Fibroblast of gingiva (primary cell): ENCODE measurements around the gene NXT1.
A peak's percentile ranks its signal among the peaks of the same experiment; 100 is the strongest.
"Not testable (repeated sequence)": the region's sequence is repeated elsewhere in the genome, so short reads cannot be mapped to it uniquely, and the experiment has no call there.

Experiments used
- DNase-seq: peaks from one replicate; pipeline ENCODE4 v3.0.0-alpha.2; 2011; ENCODE audit warnings: low read depth

Gene NXT1

GRCh38 chr20:23350196-23350903, at the start of gene NXT1:
TSS of gene NXT1 (plus strand) at chr20:23350791. CDS start at chr20:23354042, 3,251 bp downstream.
- peak; percentile 98 for DNase-seq

- no peak for DNase-seq
Measured at GRCh38 chr20:23301436-23302050, 49.0 kb upstream of the NXT1 start.

GRCh38 chr20:23302386-23302785, 48.2 kb upstream of the NXT1 start:
- DNase-seq = no peak

- no peak for DNase-seq
Measured at GRCh38 chr20:23302801-23303200, 47.8 kb upstream of the NXT1 start.

- DNase-seq = no peak
Measured at GRCh38 chr20:23303325-23304102, 47.1 kb upstream of the NXT1 start.

- no peak for DNase-seq
Measured at GRCh38 chr20:23304616-23305015, 46.0 kb upstream of the NXT1 start.

GRCh38 chr20:23305098-23305497, 45.5 kb upstream of the NXT1 start:
- DNase-seq = peak; percentile 50

GRCh38 chr20:23307393-23307792, 43.2 kb upstream of the NXT1 start:
- not testable (repeated sequence) for DNase-seq

GRCh38 chr20:23308024-23308423, 42.6 kb upstream of the NXT1 start:
- no peak for DNase-seq

- DNase-seq = no peak
Measured at GRCh38 chr20:23308908-23309307, 41.7 kb upstream of the NXT1 start.

- no peak for DNase-seq
Measured at GRCh38 chr20:23309781-23310180, 40.8 kb upstream of the NXT1 start.

GRCh38 chr20:23311947-23312506, 38.6 kb upstream of the NXT1 start:
- DNase-seq = no peak

GRCh38 chr20:23313271-23313670, 37.3 kb upstream of the NXT1 start:
- no peak for DNase-seq

GRCh38 chr20:23314699-23315098, 35.9 kb upstream of the NXT1 start:
- no peak for DNase-seq

- no peak for DNase-seq
Measured at GRCh38 chr20:23315099-23315498, 35.5 kb upstream of the NXT1 start.

- no peak for DNase-seq
Measured at GRCh38 chr20:23316626-23317025, 34.0 kb upstream of the NXT1 start.

- DNase-seq = no peak
Measured at GRCh38 chr20:23317081-23317480, 33.5 kb upstream of the NXT1 start.

- DNase-seq = no peak
Measured at GRCh38 chr20:23318347-23318746, 32.2 kb upstream of the NXT1 start.

- no peak for DNase-seq
Measured at GRCh38 chr20:23320317-23320716, 30.3 kb upstream of the NXT1 start.

- no peak for DNase-seq
Measured at GRCh38 chr20:23325107-23325506, 25.5 kb upstream of the NXT1 start.

GRCh38 chr20:23326774-23327173, 23.8 kb upstream of the NXT1 start:
- no peak for DNase-seq

- no peak for DNase-seq
Measured at GRCh38 chr20:23327617-23328333, 22.8 kb upstream of the NXT1 start.
